Trophoblast cell (in vitro differentiated cells and primary cell): ENCODE measurements around the gene CHST11.
A peak's percentile ranks its signal among the peaks of the same experiment; 100 is the strongest.

Experiments
- DNase-seq, 2 donors: peaks; one replicate each; pipeline ENCODE4 v3.0.0-alpha.2; 2016
- H2AFZ ChIP-seq: 2 replicates; pipeline ENCODE4 v1.6.1; 2013; ENCODE audit warnings: low read length, moderate library complexity, mild to moderate bottlenecking; ENCODE audit not compliant: insufficient read depth, poor library complexity
- H2AK5ac ChIP-seq: 2 replicates; pipeline ENCODE4 v1.6.1; 2013; ENCODE audit warnings: mild to moderate bottlenecking, low read length
- H2BK120ac ChIP-seq: 2 replicates; pipeline ENCODE4 v1.6.1; 2013; ENCODE audit warnings: low read length, mild to moderate bottlenecking, moderate library complexity; ENCODE audit not compliant: insufficient read depth, poor library complexity
- H2BK12ac ChIP-seq: 2 replicates; pipeline ENCODE4 v1.6.1; 2013; ENCODE audit warnings: mild to moderate bottlenecking, low read length, moderate library complexity
- H2BK5ac ChIP-seq: 2 replicates; pipeline ENCODE4 v1.6.1; 2013; ENCODE audit warnings: low read length, low read depth, moderate library complexity, mild to moderate bottlenecking; ENCODE audit not compliant: poor library complexity
- H3K14ac ChIP-seq: 2 replicates; pipeline ENCODE4 v1.6.1; 2013; ENCODE audit warnings: mild to moderate bottlenecking, low read length
- H3K18ac ChIP-seq: 2 replicates; pipeline ENCODE4 v1.6.1; 2013; ENCODE audit warnings: mild to moderate bottlenecking, low read length
- H3K23ac ChIP-seq: 2 replicates; pipeline ENCODE4 v1.6.1; 2013; ENCODE audit warnings: low read length
- H3K27ac ChIP-seq: 2 replicates; pipeline ENCODE4 v1.5.1; 2013; ENCODE audit warnings: low read depth, mild to moderate bottlenecking, inconsistent platforms, low read length, moderate library complexity
- H3K27me3 ChIP-seq: 2 replicates; pipeline ENCODE4 v1.6.1; 2013; ENCODE audit warnings: inconsistent platforms, mild to moderate bottlenecking, low read length, moderate library complexity; ENCODE audit not compliant: insufficient read depth
- H3K36me3 ChIP-seq, 2 experiments: 1 replicate in 1 of 2; 2 replicates in 1 of 2; pipeline ENCODE4 v1.6.1; 2013; ENCODE audit warnings: low read length in 2 of 2, mild to moderate bottlenecking in 2 of 2, moderate library complexity in 1 of 2; ENCODE audit not compliant: insufficient read depth in 2 of 2, control insufficient read depth in 1 of 2
- H3K4ac ChIP-seq: 2 replicates; pipeline ENCODE4 v1.6.1; 2013; ENCODE audit warnings: low read depth, mild to moderate bottlenecking, low read length, moderate library complexity
- H3K4me1 ChIP-seq, 2 experiments: 1 replicate in 1 of 2; 2 replicates in 1 of 2; pipeline ENCODE4 v1.6.1; 2013; ENCODE audit warnings: low read length in 2 of 2, mild to moderate bottlenecking in 2 of 2, moderate library complexity in 1 of 2; ENCODE audit not compliant: insufficient read depth in 2 of 2, control insufficient read depth in 1 of 2
- H3K4me2 ChIP-seq: 2 replicates; pipeline ENCODE4 v1.6.1; 2013; ENCODE audit warnings: inconsistent platforms, mild to moderate bottlenecking, low read length, moderate library complexity
- H3K4me3 ChIP-seq: 2 replicates; pipeline ENCODE4 v1.5.1; 2013; ENCODE audit warnings: mild to moderate bottlenecking, low read depth, low read length, inconsistent platforms
- H3K79me1 ChIP-seq: one replicate; pipeline ENCODE4 v1.6.1; 2013; ENCODE audit warnings: low read length
- H3K79me2 ChIP-seq: 2 replicates; pipeline ENCODE4 v1.6.1; 2013; ENCODE audit warnings: low read length, mild to moderate bottlenecking; ENCODE audit not compliant: control insufficient read depth, insufficient read depth, poor library complexity
- H3K9ac ChIP-seq: 2 replicates; pipeline ENCODE4 v1.6.1; 2013; ENCODE audit warnings: mild to moderate bottlenecking, low read length
- H3K9me3 ChIP-seq: 2 replicates; pipeline ENCODE4 v1.6.1; 2013; ENCODE audit warnings: low read depth, mild to moderate bottlenecking, control low read depth, inconsistent platforms, low read length; ENCODE audit not compliant: insufficient read depth
- H4K12ac ChIP-seq: 2 replicates; pipeline ENCODE4 v1.6.1; 2013; ENCODE audit warnings: low read depth, mild to moderate bottlenecking, low read length, moderate library complexity
- H4K8ac ChIP-seq: 2 replicates; pipeline ENCODE4 v1.6.1; 2013; ENCODE audit warnings: low read depth, mild to moderate bottlenecking, low read length, moderate library complexity
- H4K91ac ChIP-seq: one replicate; pipeline ENCODE4 v1.6.1; 2013; ENCODE audit warnings: low read depth, mild to moderate bottlenecking, low read length, moderate library complexity
- WGBS: extraction: QIAGEN DNeasy Blood & Tissue Kit; methylation state at CpG from one replicate; pipeline ENCODE4 v1.1.7; 2013; ENCODE audit warnings: missing lambda C conversion rate; ENCODE audit not compliant: insufficient read length, insufficient coverage; ENCODE audit errors: extremely low coverage; 5-methylcytosine and 5-hydroxymethylcytosine counted together

Gene CHST11

DNA sequence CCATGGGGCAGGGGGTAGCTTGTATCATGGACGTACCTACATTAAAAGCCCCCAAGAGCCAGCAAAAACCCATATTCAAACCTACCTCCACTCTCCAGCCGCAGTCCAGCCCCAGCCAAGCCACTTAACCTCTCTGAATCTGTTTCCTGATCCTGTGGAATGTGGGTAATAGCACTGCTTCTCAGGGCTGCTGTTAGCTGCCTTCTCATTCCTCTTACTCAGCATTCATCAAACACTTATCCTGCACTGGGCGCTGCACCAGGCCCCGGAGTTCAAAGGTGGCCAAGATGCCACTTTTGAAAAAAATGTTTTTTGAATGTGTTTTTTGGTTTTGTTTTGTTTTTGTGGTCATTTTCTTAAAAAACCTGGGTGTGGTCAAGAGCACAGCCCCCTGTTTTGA lies 237.4 kb downstream of the CHST11 start:
- no peak overlapping the region for H2BK120ac ChIP-seq
- H3K18ac ChIP-seq: no peak overlapping the region
- no peak for DNase-seq
- H3K4me2 ChIP-seq: no peak overlapping the region
- H3K27me3 ChIP-seq: no peaks in the 10 kb centered on the region
- H3K23ac ChIP-seq: no peak overlapping the region
- no peak overlapping the region for H4K91ac ChIP-seq
- peaks cover 0 to 3% of the 10 kb centered on the region in 2 experiments for H3K36me3 ChIP-seq
- H2AFZ ChIP-seq: no peak overlapping the region
- H2BK5ac ChIP-seq: no peak overlapping the region
- peaks cover 2% of the 10 kb centered on the region for H3K79me1 ChIP-seq
- no peak overlapping the region for H3K14ac ChIP-seq
- peaks cover 2% of the 10 kb centered on the region for H3K9me3 ChIP-seq
- H2BK12ac ChIP-seq: no peak overlapping the region
- no CpG with 5 or more reads among the region's 4 CpGs for WGBS
- H3K27ac ChIP-seq: no peak overlapping the region
- H2AK5ac ChIP-seq: no peak overlapping the region
- no peak overlapping the region for H3K4ac ChIP-seq
- no peak overlapping the region for H4K8ac ChIP-seq
- peaks cover 0 to 5% of the 10 kb centered on the region in 2 experiments for H3K4me1 ChIP-seq
- H4K12ac ChIP-seq: no peak overlapping the region
- H3K79me2 ChIP-seq: no peaks in the 10 kb centered on the region
- H3K4me3 ChIP-seq: no peak overlapping the region
- no peak overlapping the region for H3K9ac ChIP-seq

GRCh38 chr12:104694711-104695110 lies 238.0 kb downstream of the CHST11 start:
- H3K4me3 ChIP-seq: no peak overlapping the region
- H3K36me3 ChIP-seq: peaks cover 0 to 3% of the 10 kb centered on the region in 2 experiments
- WGBS: no CpG with 5 or more reads among the region's 7 CpGs
- H3K4ac ChIP-seq: no peak overlapping the region
- no peak overlapping the region for H2BK12ac ChIP-seq
- DNase-seq: no peak
- no peak overlapping the region for H2AFZ ChIP-seq
- H3K14ac ChIP-seq: no peak overlapping the region
- H3K9me3 ChIP-seq: peaks cover 2% of the 10 kb centered on the region
- no peaks in the 10 kb centered on the region for H3K27me3 ChIP-seq
- H3K27ac ChIP-seq: no peak overlapping the region
- H2BK5ac ChIP-seq: no peak overlapping the region
- H3K9ac ChIP-seq: no peak overlapping the region
- H3K4me1 ChIP-seq: peaks cover 0 to 2% of the 10 kb centered on the region in 2 experiments
- H3K4me2 ChIP-seq: no peak overlapping the region
- H4K8ac ChIP-seq: no peak overlapping the region
- H3K79me2 ChIP-seq: no peaks in the 10 kb centered on the region
- no peak overlapping the region for H4K91ac ChIP-seq
- H3K79me1 ChIP-seq: peaks cover 2% of the 10 kb centered on the region
- no peak overlapping the region for H2AK5ac ChIP-seq
- H2BK120ac ChIP-seq: no peak overlapping the region
- no peak overlapping the region for H4K12ac ChIP-seq
- no peak overlapping the region for H3K18ac ChIP-seq
- H3K23ac ChIP-seq: no peak overlapping the region

GRCh38 chr12:104695453-104696148 lies 238.9 kb downstream of the CHST11 start:
- Histone ChIP-seq H3K4me2 (no peak overlapping the region), H2BK120ac (no peak overlapping the region), H2BK12ac (no peak overlapping the region), H3K36me3 (peaks cover 0 to 3% of the 10 kb centered on the region in 2 experiments), H4K91ac (no peak overlapping the region), H3K9ac (no peak overlapping the region), H3K9me3 (peaks cover 2% of the 10 kb centered on the region), H3K27ac (no peak overlapping the region), H3K4me3 (no peak overlapping the region), H3K27me3 (no peaks in the 10 kb centered on the region), H3K18ac (no peak overlapping the region), H2AFZ (no peak overlapping the region), H2BK5ac (no peak overlapping the region), H4K12ac (no peak overlapping the region), H3K79me2 (no peaks in the 10 kb centered on the region), H3K23ac (no peak overlapping the region), H3K4ac (no peak overlapping the region), H3K4me1 (peaks cover 0 to 2% of the 10 kb centered on the region in 2 experiments), H3K14ac (no peak overlapping the region), H4K8ac (no peak overlapping the region), H3K79me1 (peaks cover 2% of the 10 kb centered on the region), H2AK5ac (no peak overlapping the region)
- peak; percentile 8 to 28 for DNase-seq
- WGBS: no CpG with 5 or more reads among the region's 12 CpGs

DNA sequence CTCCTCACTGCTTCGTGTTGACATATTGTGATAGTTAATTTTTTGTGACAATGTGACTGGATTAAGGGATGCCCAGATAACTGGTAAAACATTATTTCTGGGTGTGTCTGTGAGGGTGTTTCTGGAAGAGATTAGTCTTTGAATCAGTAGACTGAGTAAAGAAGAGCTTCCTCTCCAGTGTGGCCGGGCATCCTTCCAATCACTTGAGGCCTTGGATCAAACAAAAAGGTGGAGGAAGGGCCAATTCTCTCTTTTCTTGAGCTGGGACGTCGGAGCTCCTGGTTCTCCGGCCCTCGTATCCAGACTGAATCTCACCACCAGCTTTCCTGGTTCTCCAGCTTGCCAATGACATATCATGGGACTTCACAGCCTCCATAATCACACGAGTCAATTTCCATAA lies 240.4 kb downstream of the CHST11 start:
- H3K4me1 ChIP-seq: peaks cover 0 to 2% of the 10 kb centered on the region in 2 experiments
- H2AFZ ChIP-seq: no peak overlapping the region
- no peak overlapping the region for H4K8ac ChIP-seq
- H3K14ac ChIP-seq: no peak overlapping the region
- H2AK5ac ChIP-seq: no peak overlapping the region
- no peak overlapping the region for H2BK12ac ChIP-seq
- no peak overlapping the region for H2BK120ac ChIP-seq
- no peaks in the 10 kb centered on the region for H3K27me3 ChIP-seq
- no peak overlapping the region for H3K27ac ChIP-seq
- H3K4ac ChIP-seq: no peak overlapping the region
- peaks cover 2% of the 10 kb centered on the region for H3K79me1 ChIP-seq
- H3K23ac ChIP-seq: no peak overlapping the region
- no peak overlapping the region for H3K4me3 ChIP-seq
- H3K79me2 ChIP-seq: no peaks in the 10 kb centered on the region
- H3K18ac ChIP-seq: no peak overlapping the region
- H4K12ac ChIP-seq: no peak overlapping the region
- no peaks in the 10 kb centered on the region for H3K36me3 ChIP-seq
- H3K9ac ChIP-seq: no peak overlapping the region
- DNase-seq: no peak
- peaks cover 3% of the 10 kb centered on the region for H3K9me3 ChIP-seq
- no CpG with 5 or more reads among the region's 7 CpGs for WGBS
- H3K4me2 ChIP-seq: no peak overlapping the region
- H4K91ac ChIP-seq: no peak overlapping the region
- no peak overlapping the region for H2BK5ac ChIP-seq
